Measurements from ENCODE around the gene TFAP2D. TPM values are rescaled to one million over a fixed set of nuclear protein-coding genes. Genes with fewer than 3 reads are reported as not detected.

The TFAP2D gene
- total and polyA plus RNA-seq, 2 experiments from 2014 or later, result not detected

DNA sequence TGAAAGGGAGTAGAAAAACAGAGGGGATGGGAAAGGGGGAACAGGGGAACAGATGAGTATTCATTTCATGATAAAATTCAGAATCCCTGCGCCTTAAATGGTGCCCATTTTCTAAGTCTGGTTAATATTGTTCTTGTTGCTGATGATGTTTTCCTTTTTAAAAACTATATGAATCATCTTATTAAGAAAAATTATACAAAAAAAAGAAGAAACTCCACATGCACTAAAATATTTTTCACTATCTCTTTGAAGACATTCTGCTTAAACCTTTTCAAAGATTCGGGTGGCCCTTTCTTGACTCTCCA lies 104.3 kb downstream of the TFAP2D start (continued):
- TF ChIP-seq, protein P1, sequence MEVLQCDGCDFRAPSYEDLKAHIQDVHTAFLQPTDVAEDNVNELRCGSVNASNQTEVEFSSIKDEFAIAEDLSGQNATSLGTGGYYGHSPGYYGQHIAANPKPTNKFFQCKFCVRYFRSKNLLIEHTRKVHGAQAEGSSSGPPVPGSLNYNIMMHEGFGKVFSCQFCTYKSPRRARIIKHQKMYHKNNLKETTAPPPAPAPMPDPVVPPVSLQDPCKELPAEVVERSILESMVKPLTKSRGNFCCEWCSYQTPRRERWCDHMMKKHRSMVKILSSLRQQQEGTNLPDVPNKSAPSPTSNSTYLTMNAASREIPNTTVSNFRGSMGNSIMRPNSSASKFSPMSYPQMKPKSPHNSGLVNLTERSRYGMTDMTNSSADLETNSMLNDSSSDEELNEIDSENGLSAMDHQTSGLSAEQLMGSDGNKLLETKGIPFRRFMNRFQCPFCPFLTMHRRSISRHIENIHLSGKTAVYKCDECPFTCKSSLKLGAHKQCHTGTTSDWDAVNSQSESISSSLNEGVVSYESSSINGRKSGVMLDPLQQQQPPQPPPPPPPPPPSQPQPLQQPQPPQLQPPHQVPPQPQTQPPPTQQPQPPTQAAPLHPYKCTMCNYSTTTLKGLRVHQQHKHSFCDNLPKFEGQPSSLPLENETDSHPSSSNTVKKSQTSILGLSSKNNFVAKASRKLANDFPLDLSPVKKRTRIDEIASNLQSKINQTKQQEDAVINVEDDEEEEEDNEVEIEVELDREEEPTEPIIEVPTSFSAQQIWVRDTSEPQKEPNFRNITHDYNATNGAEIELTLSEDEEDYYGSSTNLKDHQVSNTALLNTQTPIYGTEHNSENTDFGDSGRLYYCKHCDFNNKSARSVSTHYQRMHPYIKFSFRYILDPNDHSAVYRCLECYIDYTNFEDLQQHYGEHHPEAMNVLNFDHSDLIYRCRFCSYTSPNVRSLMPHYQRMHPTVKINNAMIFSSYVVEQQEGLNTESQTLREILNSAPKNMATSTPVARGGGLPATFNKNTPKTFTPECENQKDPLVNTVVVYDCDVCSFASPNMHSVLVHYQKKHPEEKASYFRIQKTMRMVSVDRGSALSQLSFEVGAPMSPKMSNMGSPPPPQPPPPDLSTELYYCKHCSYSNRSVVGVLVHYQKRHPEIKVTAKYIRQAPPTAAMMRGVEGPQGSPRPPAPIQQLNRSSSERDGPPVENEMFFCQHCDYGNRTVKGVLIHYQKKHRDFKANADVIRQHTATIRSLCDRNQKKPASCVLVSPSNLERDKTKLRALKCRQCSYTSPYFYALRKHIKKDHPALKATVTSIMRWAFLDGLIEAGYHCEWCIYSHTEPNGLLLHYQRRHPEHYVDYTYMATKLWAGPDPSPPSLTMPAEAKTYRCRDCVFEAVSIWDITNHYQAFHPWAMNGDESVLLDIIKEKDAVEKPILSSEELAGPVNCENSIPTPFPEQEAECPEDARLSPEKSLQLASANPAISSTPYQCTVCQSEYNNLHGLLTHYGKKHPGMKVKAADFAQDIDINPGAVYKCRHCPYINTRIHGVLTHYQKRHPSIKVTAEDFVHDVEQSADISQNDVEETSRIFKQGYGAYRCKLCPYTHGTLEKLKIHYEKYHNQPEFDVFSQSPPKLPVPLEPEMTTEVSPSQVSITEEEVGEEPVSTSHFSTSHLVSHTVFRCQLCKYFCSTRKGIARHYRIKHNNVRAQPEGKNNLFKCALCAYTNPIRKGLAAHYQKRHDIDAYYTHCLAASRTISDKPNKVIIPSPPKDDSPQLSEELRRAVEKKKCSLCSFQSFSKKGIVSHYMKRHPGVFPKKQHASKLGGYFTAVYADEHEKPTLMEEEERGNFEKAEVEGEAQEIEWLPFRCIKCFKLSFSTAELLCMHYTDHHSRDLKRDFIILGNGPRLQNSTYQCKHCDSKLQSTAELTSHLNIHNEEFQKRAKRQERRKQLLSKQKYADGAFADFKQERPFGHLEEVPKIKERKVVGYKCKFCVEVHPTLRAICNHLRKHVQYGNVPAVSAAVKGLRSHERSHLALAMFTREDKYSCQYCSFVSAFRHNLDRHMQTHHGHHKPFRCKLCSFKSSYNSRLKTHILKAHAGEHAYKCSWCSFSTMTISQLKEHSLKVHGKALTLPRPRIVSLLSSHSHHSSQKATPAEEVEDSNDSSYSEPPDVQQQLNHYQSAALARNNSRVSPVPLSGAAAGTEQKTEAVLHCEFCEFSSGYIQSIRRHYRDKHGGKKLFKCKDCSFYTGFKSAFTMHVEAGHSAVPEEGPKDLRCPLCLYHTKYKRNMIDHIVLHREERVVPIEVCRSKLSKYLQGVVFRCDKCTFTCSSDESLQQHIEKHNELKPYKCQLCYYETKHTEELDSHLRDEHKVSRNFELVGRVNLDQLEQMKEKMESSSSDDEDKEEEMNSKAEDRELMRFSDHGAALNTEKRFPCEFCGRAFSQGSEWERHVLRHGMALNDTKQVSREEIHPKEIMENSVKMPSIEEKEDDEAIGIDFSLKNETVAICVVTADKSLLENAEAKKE (CRISPR knock-in tag; IDR thresholded peaks at IDR 0.05), result no peak
- TF ChIP-seq ZNF114 (CRISPR knock-in tag; IDR thresholded peaks at IDR 0.05) (no peak), POLR2AphosphoS5 (IDR thresholded peaks at IDR 0.05; ENCODE audit: low read depth) (no peak), CREB1 (CRISPR knock-in tag; IDR thresholded peaks at IDR 0.05; ENCODE audit: low read depth) (no peak)
- TF ChIP-seq, protein P2, sequence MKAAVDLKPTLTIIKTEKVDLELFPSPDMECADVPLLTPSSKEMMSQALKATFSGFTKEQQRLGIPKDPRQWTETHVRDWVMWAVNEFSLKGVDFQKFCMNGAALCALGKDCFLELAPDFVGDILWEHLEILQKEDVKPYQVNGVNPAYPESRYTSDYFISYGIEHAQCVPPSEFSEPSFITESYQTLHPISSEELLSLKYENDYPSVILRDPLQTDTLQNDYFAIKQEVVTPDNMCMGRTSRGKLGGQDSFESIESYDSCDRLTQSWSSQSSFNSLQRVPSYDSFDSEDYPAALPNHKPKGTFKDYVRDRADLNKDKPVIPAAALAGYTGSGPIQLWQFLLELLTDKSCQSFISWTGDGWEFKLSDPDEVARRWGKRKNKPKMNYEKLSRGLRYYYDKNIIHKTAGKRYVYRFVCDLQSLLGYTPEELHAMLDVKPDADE (IDR thresholded peaks at IDR 0.05), result no peak

DNA sequence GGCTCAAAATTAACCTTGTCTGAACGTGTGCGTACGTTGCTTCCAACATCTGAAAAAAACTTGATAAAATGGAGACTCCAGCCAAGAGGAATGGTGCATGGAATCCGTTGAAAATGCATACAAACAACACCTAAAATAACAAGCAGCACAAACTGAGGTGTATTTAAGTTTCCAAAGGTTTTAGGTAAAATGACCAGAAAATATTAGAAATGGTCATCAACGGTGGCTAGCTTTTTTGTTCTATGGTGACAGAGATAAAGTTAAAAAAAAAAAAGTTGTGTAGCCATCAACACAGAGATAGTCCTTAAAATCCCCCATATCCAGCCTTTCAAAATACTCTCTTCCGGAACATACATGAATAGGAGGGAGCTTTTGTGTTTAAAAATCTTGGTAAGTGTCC lies 104.7 kb downstream of the TFAP2D start:
- peaks cover 81% of the 10 kb centered on the region for H3K27me3 Mint-ChIP-seq (ENCODE audit: insufficient read depth, low read depth, poor library complexity)
- ATAC-seq (no peak), DNase-seq (ENCODE audit: low spot score) (no peak)
- no peak overlapping the region for H3K27ac Mint-ChIP-seq
- Histone ChIP-seq H3F3A (replicated peaks; ENCODE audit: low read depth) (peaks cover 8% of the 10 kb centered on the region; the same call in 1 of the 2 replicates), H3K36me3 (ENCODE audit: insufficient read depth) (no peaks in the 10 kb centered on the region), H3K27me3 (ENCODE audit: insufficient read depth) (peaks cover 93% of the 10 kb centered on the region), H3K27ac (ENCODE audit: low read depth) (no peak overlapping the region), H2AFZ (no peak overlapping the region), H3K4me3 (no peak overlapping the region), H3K4me1 (ENCODE audit: insufficient read depth) (peaks cover 46% of the 10 kb centered on the region), H4K20me1 (replicated peaks; ENCODE audit: insufficient read depth) (peaks cover 14% of the 10 kb centered on the region), H3K79me2 (replicated peaks; ENCODE audit: insufficient read depth) (no peaks in the 10 kb centered on the region), H3K9me2 (ENCODE audit: insufficient read depth) (no peaks in the 10 kb centered on the region), H3K4me2 (no peak overlapping the region)
- no peak for TF ChIP-seq JUNB (IDR thresholded peaks at IDR 0.05; ENCODE audit: unreplicated experiment)
- TF ChIP-seq EZH2 (IDR thresholded peaks at IDR 0.05; ENCODE audit: low read depth, unreplicated experiment), result peak; percentile 44
- no peak for TF ChIP-seq ZNF331 (CRISPR knock-in tag; IDR thresholded peaks at IDR 0.05; ENCODE audit: low read depth)
- peaks cover 7% of the 10 kb centered on the region; the same call in 1 of the 3 replicates for H3K9me3 Mint-ChIP-seq
- no peak overlapping the region for H3K4me3 Mint-ChIP-seq
- H3K36me3 Mint-ChIP-seq (ENCODE audit: low read depth), result no peaks in the 10 kb centered on the region; the same call in 2 of the 3 replicates
- peaks cover 39% of the 10 kb centered on the region for H3K4me1 Mint-ChIP-seq

All from GM23338 (cell line).